ENCODE results near the gene SDS. TPM values are rescaled to one million over a fixed set of nuclear protein-coding genes. Genes with fewer than 3 reads are reported as not detected.

Gene SDS
- polyA plus RNA-seq, 1 donor = 0.23 TPM

GRCh38 chr12:113347107-113347506 is 56.6 kb downstream of the SDS start:
- no peak for DNase-seq

GRCh38 chr12:113346353-113346752 is 57.3 kb downstream of the SDS start:
- no peak for DNase-seq

GRCh38 chr12:113345318-113345717 is 58.4 kb downstream of the SDS start:
- DNase-seq = no peak

Other genes starting within 250 kb of the SDS start
- gene DDX54, start 218.4 kb downstream of the SDS start, polyA plus RNA-seq (ENCODE audit: insufficient read length) = 58.6 TPM
- gene RITA1, start 218.2 kb downstream of the SDS start, polyA plus RNA-seq (ENCODE audit: insufficient read length) = 12.8 TPM
- gene TPCN1, start 182.4 kb downstream of the SDS start, polyA plus RNA-seq (ENCODE audit: insufficient read length) = 41.6 TPM
- gene SLC8B1, start 68.8 kb downstream of the SDS start, polyA plus RNA-seq (ENCODE audit: insufficient read length) = 13.2 TPM
- 20.6 TPM for gene PLBD2, start 45.3 kb downstream of the SDS start, polyA plus RNA-seq (ENCODE audit: insufficient read length)
- gene SDSL, start 18.5 kb upstream of the SDS start, polyA plus RNA-seq (ENCODE audit: insufficient read length) = 9.0 TPM
- not detected for gene LHX5, start 68.0 kb upstream of the SDS start, polyA plus RNA-seq (ENCODE audit: insufficient read length)

All from left kidney (tissue), 2 donors.